Kidney tubule cell (primary cell): Measurements from ENCODE around the gene TGM1.

Experiments used
- DNase-seq: peaks from one replicate; pipeline ENCODE4 v3.0.0-alpha.2; 2018; ENCODE audit warnings: low spot score

The TGM1 gene

GRCh38 chr14:24292118-24292807 is 29.3 kb upstream of the TGM1 start:
- no peak for DNase-seq

GRCh38 chr14:24291446-24292117 is 28.6 kb upstream of the TGM1 start:
- DNase-seq = no peak

GRCh38 chr14:24290746-24291145 is 27.8 kb upstream of the TGM1 start:
- no peak for DNase-seq

GRCh38 chr14:24289649-24290280 is 26.8 kb upstream of the TGM1 start:
- DNase-seq = no peak

GRCh38 chr14:24286996-24287395 is 24.0 kb upstream of the TGM1 start:
- DNase-seq = no peak

GRCh38 chr14:24285351-24285750 is 22.4 kb upstream of the TGM1 start:
- DNase-seq = no peak

GRCh38 chr14:24284501-24285035 is 21.6 kb upstream of the TGM1 start:
- no peak for DNase-seq

- DNase-seq = no peak
Measured at GRCh38 chr14:24283796-24284460, 21.0 kb upstream of the TGM1 start.

GRCh38 chr14:24282736-24283135 is 19.8 kb upstream of the TGM1 start:
- DNase-seq = no peak

- no peak for DNase-seq
Measured at GRCh38 chr14:24281636-24282035, 18.7 kb upstream of the TGM1 start.

GRCh38 chr14:24280797-24281460 is 18.0 kb upstream of the TGM1 start:
- no peak for DNase-seq

- peak; percentile 72 for DNase-seq
Measured at GRCh38 chr14:24279301-24280186, 16.6 kb upstream of the TGM1 start.

GRCh38 chr14:24278424-24278823 is 15.4 kb upstream of the TGM1 start:
- no peak for DNase-seq

GRCh38 chr14:24277606-24278321 is 14.8 kb upstream of the TGM1 start:
- DNase-seq = no peak

GRCh38 chr14:24277071-24277470 is 14.1 kb upstream of the TGM1 start:
- DNase-seq = no peak

GRCh38 chr14:24274101-24274543 is 11.1 kb upstream of the TGM1 start:
- DNase-seq = peak; percentile 91

- DNase-seq = peak; percentile 41
Measured at GRCh38 chr14:24273422-24273998, 10.5 kb upstream of the TGM1 start.

GRCh38 chr14:24272467-24272866 is 9.5 kb upstream of the TGM1 start:
- no peak for DNase-seq

- no peak for DNase-seq
Measured at GRCh38 chr14:24271834-24272263, 8.9 kb upstream of the TGM1 start.
